Right renal cortex interstitium (tissue), 3 donors: ENCODE data around the gene RHOF. TPM values are rescaled to one million over a fixed set of nuclear protein-coding genes. Genes with fewer than 3 reads are reported as not detected.
A peak's percentile ranks its signal among the peaks of the same experiment; 100 is the strongest.

Source experiments
- DNase-seq, 3 donors: peaks; one replicate each; pipeline ENCODE4 v3.0.0-alpha.2; 2013; ENCODE audit warnings: low read depth in 3 of 3, low spot score in 2 of 3
- polyA plus RNA-seq, 3 donors: library from polyadenylated mRNA; unstranded; fragments of 120-200 nt; gene quantifications; one replicate each; pipeline ENCODE4 v1.2.1, GENCODE V29; 2013; ENCODE audit not compliant: insufficient read length in 3 of 3

RHOF gene
- polyA plus RNA-seq, 3 donors, result 8.9 to 9.6 (median 9.1) TPM

DNA sequence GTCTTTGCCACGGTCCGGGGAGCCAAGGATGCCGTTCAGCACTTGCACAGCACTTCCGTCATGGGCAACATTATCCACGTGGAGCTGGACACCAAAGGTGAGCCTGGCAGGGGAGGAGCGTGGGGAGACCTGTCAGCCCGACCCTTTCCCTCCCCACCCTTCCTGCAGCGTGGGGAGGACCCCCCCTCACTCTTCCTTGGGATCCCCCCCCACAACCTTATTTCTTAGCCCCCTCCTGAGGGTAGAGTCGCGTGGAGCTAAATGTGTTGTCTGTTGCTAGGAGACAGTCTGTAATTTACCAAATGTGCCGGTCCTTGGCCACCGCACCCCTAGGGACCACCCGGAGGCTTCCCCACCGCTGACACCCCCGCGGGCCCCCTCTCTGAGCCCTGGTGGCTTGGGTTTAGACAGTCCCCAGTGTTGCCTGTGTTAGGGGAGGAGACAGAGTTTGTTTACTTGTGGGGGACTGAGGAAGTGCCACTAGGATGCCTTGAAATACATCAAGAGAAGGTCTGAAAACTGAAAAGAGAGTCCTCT lies 12.6 kb upstream of the RHOF start:
- no peak for DNase-seq

- DNase-seq, result no peak
Observed at GRCh38 chr12:121805171-121806008, 11.9 kb upstream of the RHOF start.

DNA sequence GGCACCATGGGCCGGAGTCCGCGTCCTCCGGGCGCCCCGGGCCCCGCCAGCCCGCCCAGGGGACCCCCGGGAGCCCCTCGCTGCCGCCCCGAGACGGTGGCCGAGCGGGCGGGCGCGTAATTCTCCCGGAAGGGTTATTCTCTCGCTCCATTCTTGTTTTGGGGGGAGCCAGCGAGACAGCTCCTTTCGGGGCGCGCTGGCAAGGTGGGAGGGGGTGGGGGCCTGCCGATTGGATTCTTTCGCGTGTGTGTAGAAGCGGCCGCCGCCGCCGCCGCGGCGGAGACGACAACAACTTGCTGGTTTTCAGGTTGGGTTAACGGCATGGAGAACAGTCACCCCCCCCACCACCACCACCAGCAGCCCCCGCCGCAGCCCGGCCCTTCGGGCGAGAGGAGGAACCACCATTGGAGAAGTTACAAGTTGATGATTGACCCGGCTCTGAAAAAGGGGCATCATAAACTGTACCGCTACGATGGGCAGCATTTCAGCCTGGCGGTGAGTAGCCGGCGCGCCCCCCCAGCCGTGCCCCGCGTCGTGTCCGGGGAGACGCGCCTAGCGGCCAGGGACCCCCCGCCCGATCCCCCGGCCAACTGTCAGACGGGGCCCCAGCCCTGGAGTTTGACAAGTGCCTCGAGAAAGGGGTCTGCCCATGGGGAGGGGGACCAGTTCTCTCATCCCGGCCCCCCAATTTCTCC lies 11.1 kb upstream of the RHOF start:
- no peak for DNase-seq

- DNase-seq, result no peak
Observed at GRCh38 chr12:121803861-121804416, 10.5 kb upstream of the RHOF start, which contains the start of gene SETD1B. Gene SETD1B (plus strand): TSS chr12:121804009. CDS start chr12:121804738, 729 bp downstream.

DNA sequence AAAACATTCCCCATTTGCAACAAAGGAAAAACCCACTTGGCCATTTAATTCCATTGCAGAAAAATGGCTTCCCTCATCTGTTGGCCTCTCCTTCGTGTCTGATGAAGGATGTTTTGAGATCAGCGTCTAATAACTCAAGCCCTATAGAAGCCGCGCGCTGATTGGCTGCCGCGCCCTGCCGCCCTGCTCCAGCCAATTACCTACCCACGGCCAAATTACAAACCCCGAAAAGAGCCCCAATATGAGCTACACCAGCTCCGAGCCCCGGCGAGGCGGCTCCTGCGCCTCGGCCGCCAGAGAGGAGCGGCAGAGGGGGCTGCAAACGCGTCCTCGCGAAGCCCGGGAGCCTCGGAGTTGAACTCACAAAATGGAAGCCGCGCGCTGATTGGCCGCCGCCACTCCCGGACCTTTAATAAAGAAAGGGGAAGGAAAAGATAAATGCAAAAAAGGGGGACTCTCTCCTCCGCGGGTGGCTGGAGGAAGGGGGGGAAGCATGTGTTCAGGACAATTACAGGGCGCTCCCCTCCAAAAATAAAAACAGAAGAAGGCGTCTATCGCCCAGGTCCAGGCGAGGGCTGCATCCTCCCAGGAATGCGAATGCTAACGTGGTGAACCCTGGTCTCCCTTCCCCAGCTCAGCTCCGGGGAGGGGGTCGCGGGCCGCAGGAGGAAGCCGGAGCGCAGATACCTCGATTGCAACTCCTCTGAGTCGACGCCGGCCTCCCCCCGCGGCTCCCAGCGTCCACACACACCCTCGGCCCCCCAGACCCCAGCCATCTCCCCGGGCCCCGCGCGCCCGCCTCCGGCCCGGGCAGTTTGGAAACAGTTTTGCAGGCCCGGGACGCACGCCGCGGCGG lies 9.6 kb upstream of the RHOF start:
- DNase-seq, result peak; percentile 88 to 93 (median 92)

DNA sequence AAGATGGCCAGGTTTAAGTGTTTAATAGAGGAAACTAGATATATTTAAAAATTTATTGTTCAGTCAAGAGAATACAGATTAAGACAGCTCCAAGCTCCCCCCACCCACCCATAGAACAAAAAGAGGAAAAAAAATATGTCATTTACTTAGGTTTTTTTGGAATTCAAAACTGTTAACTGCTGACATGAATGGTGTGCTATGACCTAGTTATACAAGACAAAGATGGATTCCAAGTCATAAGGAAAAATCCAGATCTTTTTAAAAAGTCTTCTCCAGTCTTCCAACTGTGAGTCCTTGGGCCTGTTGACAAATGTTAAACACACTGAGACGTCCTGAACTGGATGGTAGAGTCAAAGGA lies 9.0 kb upstream of the RHOF start:
- no peak for DNase-seq

- no peak for DNase-seq
Observed at GRCh38 chr12:121801595-121802484, 8.4 kb upstream of the RHOF start.

DNA sequence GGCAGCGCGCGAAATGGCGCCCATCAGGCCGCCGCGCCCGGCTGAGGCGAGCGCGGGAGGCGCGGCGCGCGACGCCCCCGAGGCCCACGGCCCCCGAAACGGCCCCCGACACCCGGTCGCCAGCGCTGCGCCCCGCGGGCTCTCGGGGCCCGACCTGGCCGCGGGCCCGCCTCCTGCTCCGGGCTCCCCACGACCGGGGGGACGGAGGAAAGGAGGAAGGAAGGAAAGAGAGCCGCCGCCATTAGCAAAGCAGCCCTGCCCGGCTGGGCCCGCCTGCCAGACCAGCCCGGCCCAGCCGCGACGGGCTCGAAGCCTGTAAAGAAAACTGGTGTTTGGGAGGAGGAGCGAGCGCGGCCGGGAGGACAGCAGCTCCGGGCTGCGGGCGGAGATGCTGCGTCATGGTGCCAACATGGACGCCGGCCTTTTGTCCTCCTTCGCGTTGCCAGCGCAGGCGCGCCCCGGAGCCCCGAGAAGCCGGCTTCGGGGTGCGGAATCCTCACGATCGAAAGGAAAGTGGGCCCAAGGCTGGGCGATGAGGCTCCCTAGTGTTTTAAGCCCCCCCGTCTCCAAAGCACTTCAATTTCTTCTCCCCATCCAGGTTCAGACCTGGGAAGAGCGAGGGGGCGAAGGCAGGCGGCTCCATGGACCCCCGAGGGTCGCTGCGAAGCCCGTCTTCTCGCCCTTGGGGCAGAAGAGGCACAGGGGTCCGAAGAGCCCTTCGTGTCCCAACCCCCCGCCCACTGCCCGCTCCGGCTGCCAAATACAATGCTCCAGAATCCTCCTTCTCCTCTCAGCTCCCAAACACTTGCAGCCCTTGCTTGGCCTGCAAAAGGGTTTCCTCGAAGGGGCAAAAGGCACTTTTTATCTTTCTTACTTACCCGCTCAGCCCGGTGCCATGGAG lies 7.5 kb upstream of the RHOF start:
- DNase-seq, result no peak

- no peak for DNase-seq
Observed at GRCh38 chr12:121799842-121800693, 6.6 kb upstream of the RHOF start.

DNA sequence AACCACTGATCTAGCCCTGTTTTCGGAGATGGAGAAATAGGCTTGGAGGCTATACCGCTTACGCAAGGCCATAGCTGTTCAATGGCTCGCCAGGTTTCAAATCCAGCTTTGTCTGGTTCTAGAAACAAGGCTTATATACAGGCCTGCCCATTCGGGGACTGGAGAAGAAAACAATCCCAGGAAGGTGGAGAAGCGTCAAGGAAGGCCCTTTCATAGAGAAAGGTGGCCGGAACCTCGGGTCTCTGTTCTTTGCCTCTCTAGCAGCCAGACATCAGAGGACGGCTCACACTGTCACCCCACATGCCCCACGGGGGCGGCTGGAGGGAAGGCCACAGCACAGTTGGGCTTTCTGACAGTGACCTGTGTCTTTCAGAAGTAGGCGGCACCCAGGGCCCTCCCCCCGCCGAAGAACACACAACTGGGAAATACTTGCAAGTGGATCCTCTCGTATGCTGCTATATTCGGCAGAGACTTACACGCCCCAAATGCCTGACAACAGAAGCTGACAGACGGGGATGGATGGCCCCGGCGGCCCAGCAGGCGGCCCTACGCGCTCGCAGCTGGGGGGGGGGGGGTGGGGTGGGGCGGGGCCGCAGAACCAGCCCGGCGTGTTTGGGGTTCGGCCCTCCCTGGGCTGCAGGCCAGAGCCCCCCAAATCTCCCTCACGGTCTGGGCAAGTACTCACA lies 5.8 kb upstream of the RHOF start:
- DNase-seq, result no peak

- DNase-seq, result no peak
Observed at GRCh38 chr12:121798787-121799155, 5.3 kb upstream of the RHOF start.

- no peak for DNase-seq
Observed at GRCh38 chr12:121797937-121798786, 4.7 kb upstream of the RHOF start.

- DNase-seq, result no peak
Observed at GRCh38 chr12:121796855-121797751, 3.6 kb upstream of the RHOF start.

- no peak for DNase-seq
Observed at GRCh38 chr12:121795034-121795968, 1.8 kb upstream of the RHOF start.
